MV-4-11 (cell line): Measurements from ENCODE around the gene GPN2.

ENCODE experiments used
- DNase-seq: peaks from one replicate; lab custom pipeline; 2025; lab: John Stamatoyannopoulos, UW

GPN2 gene

GRCh38 chr1:26831546-26832248, 58.4 kb downstream of the GPN2 start:
- no peak for DNase-seq

- DNase-seq, result no peak
These were observed 59.0 kb downstream of the GPN2 start for GRCh38 chr1:26831059-26831458.

- no peak for DNase-seq
These were observed 60.7 kb downstream of the GPN2 start for GRCh38 chr1:26829184-26829911.

DNA sequence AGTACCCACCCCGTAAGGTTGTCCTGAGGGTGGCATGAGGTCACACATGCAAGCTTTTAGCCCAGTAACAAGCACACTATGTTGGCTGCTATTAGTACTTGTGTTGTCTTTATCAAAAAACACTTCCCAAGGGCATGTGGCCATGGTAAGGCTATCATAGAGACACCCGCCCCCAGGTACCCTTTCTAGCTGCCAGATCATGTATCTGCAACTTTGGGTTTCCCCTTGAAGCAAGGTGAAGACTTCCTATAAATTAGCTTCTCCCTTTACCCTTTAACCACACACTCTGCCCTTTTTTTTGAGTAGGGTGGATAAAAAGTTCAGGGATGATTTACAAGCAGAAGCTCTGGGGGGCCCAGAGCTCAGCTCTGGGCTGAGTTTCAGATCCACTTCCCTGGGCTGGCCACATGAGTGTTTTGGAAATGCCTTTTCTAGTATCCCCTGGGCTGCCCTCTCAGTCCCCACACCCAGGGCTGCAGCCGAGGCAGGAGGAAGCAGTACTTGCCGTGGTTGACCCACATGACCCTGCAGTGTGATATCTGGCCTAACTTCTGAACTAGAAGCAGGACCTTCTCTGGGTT, 61.6 kb downstream of the GPN2 start:
- DNase-seq, result peak; percentile 94

DNA sequence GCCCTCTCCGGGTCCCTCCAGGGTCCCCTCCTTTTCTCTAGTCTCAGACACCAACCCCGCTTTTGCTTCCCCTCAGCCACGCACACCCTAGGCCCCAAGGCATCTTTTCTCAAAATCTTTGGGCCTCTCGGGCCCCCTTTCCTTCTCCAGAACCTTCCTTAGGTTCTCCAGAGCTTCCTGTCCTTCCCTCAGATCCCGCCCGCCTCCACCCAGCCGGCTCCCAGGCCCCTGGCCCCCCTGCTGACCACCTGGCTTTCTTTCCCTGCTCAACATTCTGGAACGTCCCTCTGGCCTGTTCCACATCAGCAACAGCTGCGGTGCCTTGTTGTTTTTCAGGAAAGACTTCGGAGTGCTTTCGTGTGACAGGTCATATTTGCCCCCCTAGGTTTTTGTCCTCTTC, 62.4 kb downstream of the GPN2 start:
- DNase-seq, result no peak

DNA sequence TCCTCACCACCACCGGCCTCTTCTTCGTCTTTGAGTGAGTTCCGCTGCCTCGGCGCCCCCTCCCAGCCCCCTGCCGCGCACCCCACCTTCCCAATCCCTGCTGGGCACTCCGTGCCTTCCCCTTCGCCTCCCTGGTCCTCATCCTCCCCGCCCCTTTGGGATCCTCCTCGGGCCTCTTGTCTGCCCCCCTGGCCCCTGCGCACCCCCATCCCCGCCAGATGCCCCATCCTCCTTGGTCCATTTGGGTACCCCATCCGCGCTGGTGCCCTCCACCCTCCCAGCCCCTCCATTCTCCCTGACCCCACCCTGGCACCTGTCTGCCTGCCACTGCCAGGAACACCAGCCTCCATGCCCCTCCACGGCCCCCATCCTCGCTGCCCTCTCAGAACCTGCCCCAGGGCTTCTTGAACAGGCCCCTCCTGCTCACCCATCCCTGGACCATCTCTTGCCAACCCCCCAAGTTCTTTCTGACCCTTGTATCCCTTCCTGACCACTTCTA, 62.9 kb downstream of the GPN2 start:
- DNase-seq, result no peak

DNA sequence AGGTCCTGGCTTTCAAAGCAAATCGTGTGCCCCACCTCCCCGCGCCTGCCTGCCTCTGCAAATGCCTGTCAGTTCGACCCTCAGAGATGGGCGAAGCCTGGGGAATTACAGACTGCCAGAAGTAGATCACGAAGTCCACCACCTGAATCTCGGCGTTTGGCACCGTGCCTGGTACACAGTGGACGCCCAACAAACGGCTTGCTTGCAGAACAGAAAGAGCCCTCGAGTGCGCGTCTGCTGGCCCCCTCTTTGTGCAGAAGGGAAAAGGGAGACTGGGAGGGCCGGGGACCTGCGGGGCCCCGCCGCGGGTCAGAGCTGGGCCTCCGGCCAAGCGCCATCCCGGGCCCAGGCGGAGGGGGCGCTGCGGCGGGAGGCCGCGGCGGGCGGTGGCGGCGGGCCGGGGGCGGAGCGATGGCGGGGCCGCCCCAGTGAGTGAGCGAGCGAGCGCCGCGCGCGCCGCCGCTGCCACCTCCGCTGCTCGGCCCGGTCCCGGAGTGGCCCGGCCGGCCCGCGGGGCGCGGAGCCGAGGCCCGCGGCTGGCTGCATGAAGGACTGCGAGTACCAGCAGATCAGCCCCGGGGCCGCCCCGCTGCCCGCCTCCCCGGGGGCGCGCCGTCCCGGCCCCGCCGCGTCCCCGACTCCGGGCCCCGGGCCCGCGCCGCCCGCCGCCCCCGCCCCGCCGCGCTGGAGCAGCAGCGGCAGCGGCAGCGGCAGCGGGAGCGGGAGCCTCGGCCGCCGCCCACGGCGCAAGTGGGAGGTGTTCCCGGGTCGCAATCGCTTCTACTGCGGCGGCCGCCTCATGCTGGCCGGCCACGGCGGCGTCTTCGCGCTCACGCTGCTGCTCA, 63.6 kb downstream of the GPN2 start, which contains the start of gene ZDHHC18:
Gene ZDHHC18, plus strand, starts transcription at position 428 of the 845 bp plus-strand sequence. Its CDS starts 117 bp downstream, at position 545.
- no peak for DNase-seq
